K562 (cell line): Measurements from ENCODE around the gene ENOX2. TPM values are rescaled to one million over a fixed set of nuclear protein-coding genes. Genes with fewer than 3 reads are reported as not detected.

Experiments
- EP400 ChIP-seq: fragments of 450-650 bp; IDR thresholded peaks from 2 replicates; pipeline ENCODE4 v1.6.1; 2017; ENCODE audit warnings: antibody characterized with exemption, mild to moderate bottlenecking, moderate library complexity
- JUNB ChIP-seq: fragments of 450-650 bp; formaldehyde crosslinking; conservative IDR thresholded peaks from 2 replicates; pipeline ENCODE4 v1.4.0; 2020; ENCODE audit warnings: mild to moderate bottlenecking
- L3MBTL2 ChIP-seq: fragments of 450-650 bp; IDR thresholded peaks from 2 replicates; pipeline ENCODE4 v1.6.1; 2016; ENCODE audit warnings: mild to moderate bottlenecking, moderate library complexity
- NFXL1 ChIP-seq: fragments of 450-650 bp; formaldehyde crosslinking; IDR thresholded peaks from 2 replicates; pipeline ENCODE4 v1.4.0; 2021; ENCODE audit warnings: mild to moderate bottlenecking
- NR1H2 ChIP-seq: sonication (generic); formaldehyde crosslinking; IDR thresholded peaks from 2 replicates; pipeline ENCODE4 v1.4.0; 2020; ENCODE audit warnings: mild to moderate bottlenecking, missing genetic modification reagents
- POLR2B ChIP-seq: fragments of 450-650 bp; IDR thresholded peaks from 2 replicates; pipeline ENCODE4 v1.6.1; 2018; ENCODE audit warnings: low read depth; ENCODE audit not compliant: partially characterized antibody
- SP1 ChIP-seq: sonication (generic); formaldehyde crosslinking; IDR thresholded peaks from 2 replicates; pipeline ENCODE4 v1.8.1; 2022; ENCODE audit warnings: mild to moderate bottlenecking, missing genetic modification reagents
- SRSF9 ChIP-seq: fragments of 200-400 bp; formaldehyde crosslinking; IDR thresholded peaks from 2 replicates; pipeline ENCODE4 v1.6.1; 2017; ENCODE audit warnings: low read depth, low read length, borderline replicate concordance
- TBP ChIP-seq: optimal IDR thresholded peaks from 2 replicates; pipeline ENCODE3; 2011; ENCODE audit warnings: low read depth, low read length, improper control_type of control experiment
- ZNF316 ChIP-seq: fragments of 450-650 bp; IDR thresholded peaks from 2 replicates; pipeline ENCODE4 v1.6.1; 2016
- polyA plus RNA-seq, 8 experiments: library from polyadenylated mRNA; depleted of rRNA in 4 of 8; stranded (reverse) in 5 of 8; unstranded in 3 of 8; fragments of >200 nt; fragmentation: Nextera tagmentation in 2 of 8; fragmentation: Illumina TruSeq in 1 of 8; extraction: Ambion mirVana in 2 of 8; extraction: Trizol in 1 of 8; gene quantifications; 2 replicates each; pipeline versions ENCODE4 v1.2.1 to v1.2.3, GENCODE V29; 2011 to 2014; ENCODE audit warnings: inconsistent platforms in 1 of 8, missing spikeins in 1 of 8
- total RNA-seq, 7 experiments: library from RNA; depleted of rRNA in 6 of 7; stranded (reverse); fragments of >200 nt in 6 of 7; fragmentation: Illumina TruSeq in 2 of 7; extraction: Trizol in 2 of 7; gene quantifications; 2 replicates each; pipeline versions ENCODE4 v1.2.1 to v1.2.3, GENCODE V29; 2011 to 2021; ENCODE audit warnings: low replicate concordance in 1 of 7
- TF ChIP-seq, protein P1 (sequence below): fragments of 450-650 bp; IDR thresholded peaks from 2 replicates; pipeline ENCODE4 v1.6.1; 2016
- TF ChIP-seq, protein P2 (sequence below): fragments of 200-800 bp; sonication (Bioruptor generic); IDR thresholded peaks from 2 replicates; pipeline ENCODE4 v1.6.1; 2017; ENCODE audit warnings: missing genetic modification characterization, missing compliant biosample characterization
- TF ChIP-seq, protein P3 (sequence below), 3 experiments: fragments of 200-800 bp in 1 of 3; fragments of 250-450 bp in 1 of 3; fragments of 450-650 bp in 1 of 3; sonication (Bioruptor Pico) in 1 of 3; sonication (Bioruptor generic) in 1 of 3; formaldehyde crosslinking in 1 of 3; IDR thresholded peaks; 2 replicates each; pipeline versions ENCODE4 v1.6.1 to v1.8.0; 2016 to 2022; ENCODE audit warnings: mild to moderate bottlenecking in 2 of 3, missing genetic modification characterization in 2 of 3, missing compliant biosample characterization in 1 of 3, moderate library complexity in 1 of 3
- TF ChIP-seq, protein P4 (sequence below): fragments of 450-650 bp; IDR thresholded peaks from 2 replicates; pipeline ENCODE4 v1.6.1; 2017; ENCODE audit warnings: antibody characterized with exemption, mild to moderate bottlenecking

Gene ENOX2
- total and polyA plus RNA-seq, 9 of the 15 experiments (the other 6 are each of a cell fraction or from before 2014, with no cell fraction given): 6.1 to 24.0 (median 13.8) TPM

DNA sequence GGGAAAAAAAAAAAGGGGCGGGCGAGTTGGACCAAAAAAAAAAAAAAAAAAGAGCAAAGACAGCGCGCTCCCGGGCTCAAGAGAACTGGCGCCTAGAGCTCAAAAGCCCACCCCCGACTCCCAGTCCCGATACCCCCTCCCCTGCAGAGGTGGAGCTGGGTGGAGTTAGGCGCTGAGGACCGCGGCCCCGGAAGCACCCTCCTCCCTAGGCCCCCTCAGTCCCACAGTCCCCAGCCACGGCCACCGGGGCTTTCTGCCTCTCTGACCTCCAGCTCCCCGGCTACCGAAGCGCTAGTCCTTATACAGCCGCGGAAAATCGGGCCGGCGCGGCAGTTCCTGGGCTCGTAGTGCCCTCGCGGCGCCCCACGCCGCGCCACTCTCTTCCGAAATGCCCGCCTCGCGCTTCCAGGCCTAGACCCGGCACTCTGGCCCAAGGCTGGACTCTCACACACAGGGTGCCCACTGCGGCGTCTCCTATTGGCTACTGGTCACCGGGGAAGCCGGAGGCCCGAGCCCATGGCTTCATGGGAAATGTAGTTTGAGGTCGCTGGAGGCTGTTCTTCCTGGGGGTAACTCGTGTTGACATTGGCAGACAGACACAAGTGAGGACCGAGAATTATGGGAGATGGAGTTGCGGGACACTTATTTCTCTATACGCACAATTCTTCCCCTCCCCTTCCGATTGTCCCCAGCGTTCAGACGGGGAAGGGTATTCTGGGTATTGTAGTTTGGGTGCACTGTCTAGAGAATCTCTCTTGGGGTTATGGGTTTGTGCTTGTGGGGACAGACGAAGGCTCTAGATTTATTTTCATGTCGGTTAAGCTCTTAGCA, at the start of gene ENOX2 (continued):
- TF ChIP-seq JUNB (no peak), SRSF9 (no peak), ZNF316 (no peak), TBP (peak; percentile 75), NR1H2 (no peak), NFXL1 (no peak), POLR2B (peak; percentile 89), SP1 (CRISPR knock-in tag) (peak; percentile 74), EP400 (peak; percentile 88), L3MBTL2 (peak; percentile 80)
- TF ChIP-seq, protein P1, sequence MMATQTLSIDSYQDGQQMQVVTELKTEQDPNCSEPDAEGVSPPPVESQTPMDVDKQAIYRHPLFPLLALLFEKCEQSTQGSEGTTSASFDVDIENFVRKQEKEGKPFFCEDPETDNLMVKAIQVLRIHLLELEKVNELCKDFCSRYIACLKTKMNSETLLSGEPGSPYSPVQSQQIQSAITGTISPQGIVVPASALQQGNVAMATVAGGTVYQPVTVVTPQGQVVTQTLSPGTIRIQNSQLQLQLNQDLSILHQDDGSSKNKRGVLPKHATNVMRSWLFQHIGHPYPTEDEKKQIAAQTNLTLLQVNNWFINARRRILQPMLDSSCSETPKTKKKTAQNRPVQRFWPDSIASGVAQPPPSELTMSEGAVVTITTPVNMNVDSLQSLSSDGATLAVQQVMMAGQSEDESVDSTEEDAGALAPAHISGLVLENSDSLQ: peak; percentile 83
- TF ChIP-seq, protein P2, sequence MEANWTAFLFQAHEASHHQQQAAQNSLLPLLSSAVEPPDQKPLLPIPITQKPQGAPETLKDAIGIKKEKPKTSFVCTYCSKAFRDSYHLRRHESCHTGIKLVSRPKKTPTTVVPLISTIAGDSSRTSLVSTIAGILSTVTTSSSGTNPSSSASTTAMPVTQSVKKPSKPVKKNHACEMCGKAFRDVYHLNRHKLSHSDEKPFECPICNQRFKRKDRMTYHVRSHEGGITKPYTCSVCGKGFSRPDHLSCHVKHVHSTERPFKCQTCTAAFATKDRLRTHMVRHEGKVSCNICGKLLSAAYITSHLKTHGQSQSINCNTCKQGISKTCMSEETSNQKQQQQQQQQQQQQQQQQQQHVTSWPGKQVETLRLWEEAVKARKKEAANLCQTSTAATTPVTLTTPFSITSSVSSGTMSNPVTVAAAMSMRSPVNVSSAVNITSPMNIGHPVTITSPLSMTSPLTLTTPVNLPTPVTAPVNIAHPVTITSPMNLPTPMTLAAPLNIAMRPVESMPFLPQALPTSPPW (CRISPR knock-in tag): peak; percentile 82
- TF ChIP-seq, protein P3, sequence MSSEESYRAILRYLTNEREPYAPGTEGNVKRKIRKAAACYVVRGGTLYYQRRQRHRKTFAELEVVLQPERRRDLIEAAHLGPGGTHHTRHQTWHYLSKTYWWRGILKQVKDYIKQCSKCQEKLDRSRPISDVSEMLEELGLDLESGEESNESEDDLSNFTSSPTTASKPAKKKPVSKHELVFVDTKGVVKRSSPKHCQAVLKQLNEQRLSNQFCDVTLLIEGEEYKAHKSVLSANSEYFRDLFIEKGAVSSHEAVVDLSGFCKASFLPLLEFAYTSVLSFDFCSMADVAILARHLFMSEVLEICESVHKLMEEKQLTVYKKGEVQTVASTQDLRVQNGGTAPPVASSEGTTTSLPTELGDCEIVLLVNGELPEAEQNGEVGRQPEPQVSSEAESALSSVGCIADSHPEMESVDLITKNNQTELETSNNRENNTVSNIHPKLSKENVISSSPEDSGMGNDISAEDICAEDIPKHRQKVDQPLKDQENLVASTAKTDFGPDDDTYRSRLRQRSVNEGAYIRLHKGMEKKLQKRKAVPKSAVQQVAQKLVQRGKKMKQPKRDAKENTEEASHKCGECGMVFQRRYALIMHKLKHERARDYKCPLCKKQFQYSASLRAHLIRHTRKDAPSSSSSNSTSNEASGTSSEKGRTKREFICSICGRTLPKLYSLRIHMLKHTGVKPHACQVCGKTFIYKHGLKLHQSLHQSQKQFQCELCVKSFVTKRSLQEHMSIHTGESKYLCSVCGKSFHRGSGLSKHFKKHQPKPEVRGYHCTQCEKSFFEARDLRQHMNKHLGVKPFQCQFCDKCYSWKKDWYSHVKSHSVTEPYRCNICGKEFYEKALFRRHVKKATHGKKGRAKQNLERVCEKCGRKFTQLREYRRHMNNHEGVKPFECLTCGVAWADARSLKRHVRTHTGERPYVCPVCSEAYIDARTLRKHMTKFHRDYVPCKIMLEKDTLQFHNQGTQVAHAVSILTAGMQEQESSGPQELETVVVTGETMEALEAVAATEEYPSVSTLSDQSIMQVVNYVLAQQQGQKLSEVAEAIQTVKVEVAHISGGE (CRISPR knock-in tag; IDR thresholded peaks at IDR 0.05): peak in 2 of 3 experiments; percentile 10 to 89; a peak in 2 of 6 replicates
- TF ChIP-seq, protein P4, sequence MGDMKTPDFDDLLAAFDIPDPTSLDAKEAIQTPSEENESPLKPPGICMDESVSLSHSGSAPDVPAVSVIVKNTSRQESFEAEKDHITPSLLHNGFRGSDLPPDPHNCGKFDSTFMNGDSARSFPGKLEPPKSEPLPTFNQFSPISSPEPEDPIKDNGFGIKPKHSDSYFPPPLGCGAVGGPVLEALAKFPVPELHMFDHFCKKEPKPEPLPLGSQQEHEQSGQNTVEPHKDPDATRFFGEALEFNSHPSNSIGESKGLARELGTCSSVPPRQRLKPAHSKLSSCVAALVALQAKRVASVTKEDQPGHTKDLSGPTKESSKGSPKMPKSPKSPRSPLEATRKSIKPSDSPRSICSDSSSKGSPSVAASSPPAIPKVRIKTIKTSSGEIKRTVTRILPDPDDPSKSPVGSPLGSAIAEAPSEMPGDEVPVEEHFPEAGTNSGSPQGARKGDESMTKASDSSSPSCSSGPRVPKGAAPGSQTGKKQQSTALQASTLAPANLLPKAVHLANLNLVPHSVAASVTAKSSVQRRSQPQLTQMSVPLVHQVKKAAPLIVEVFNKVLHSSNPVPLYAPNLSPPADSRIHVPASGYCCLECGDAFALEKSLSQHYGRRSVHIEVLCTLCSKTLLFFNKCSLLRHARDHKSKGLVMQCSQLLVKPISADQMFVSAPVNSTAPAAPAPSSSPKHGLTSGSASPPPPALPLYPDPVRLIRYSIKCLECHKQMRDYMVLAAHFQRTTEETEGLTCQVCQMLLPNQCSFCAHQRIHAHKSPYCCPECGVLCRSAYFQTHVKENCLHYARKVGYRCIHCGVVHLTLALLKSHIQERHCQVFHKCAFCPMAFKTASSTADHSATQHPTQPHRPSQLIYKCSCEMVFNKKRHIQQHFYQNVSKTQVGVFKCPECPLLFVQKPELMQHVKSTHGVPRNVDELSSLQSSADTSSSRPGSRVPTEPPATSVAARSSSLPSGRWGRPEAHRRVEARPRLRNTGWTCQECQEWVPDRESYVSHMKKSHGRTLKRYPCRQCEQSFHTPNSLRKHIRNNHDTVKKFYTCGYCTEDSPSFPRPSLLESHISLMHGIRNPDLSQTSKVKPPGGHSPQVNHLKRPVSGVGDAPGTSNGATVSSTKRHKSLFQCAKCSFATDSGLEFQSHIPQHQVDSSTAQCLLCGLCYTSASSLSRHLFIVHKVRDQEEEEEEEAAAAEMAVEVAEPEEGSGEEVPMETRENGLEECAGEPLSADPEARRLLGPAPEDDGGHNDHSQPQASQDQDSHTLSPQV: no peak
